A673 (cell line): ENCODE results near the gene TRIM14. TPM values are rescaled to one million over a fixed set of nuclear protein-coding genes. Genes with fewer than 3 reads are reported as not detected.

ENCODE experiments used
- BruUV-seq: library from RNA; stranded (reverse); fragments of 400-500 nt; replicated peaks from 2 replicates; lab custom pipeline; 2021; lab: Mats Ljungman, UMichigan
- CTCF ChIA-PET: fragments of 300-600 bp; sonication (Branson Sonifier 250); formaldehyde crosslinking; loops from one replicate; lab custom pipeline; 2022; ENCODE audit warnings: antibody characterized with exemption; lab: Charles Lee
- POLR2A ChIA-PET: fragments of 300-600 bp; sonication (Branson Sonifier 250); formaldehyde crosslinking; loops from one replicate; lab custom pipeline; 2022; ENCODE audit warnings: antibody characterized with exemption; ENCODE audit not compliant: low non-redundant PET; lab: Charles Lee
- DNase-seq: peaks from one replicate; pipeline ENCODE4 v3.0.0-alpha.2; 2015; ENCODE audit warnings: low spot score
- H3K27ac ChIP-seq: fragments of 200-600 bp; sonication (generic); 2 replicates; pipeline ENCODE4 v1.5.1; 2016; ENCODE audit warnings: mixed run types, low read depth, mild to moderate bottlenecking, mixed read lengths, antibody characterized with exemption, low read length; ENCODE audit not compliant: poor library complexity, severe bottlenecking
- H3K27me3 ChIP-seq: fragments of 200-600 bp; sonication (generic); replicated peaks from 2 replicates; pipeline ENCODE4 v1.6.1; 2017; ENCODE audit warnings: mixed run types, low read depth, mild to moderate bottlenecking, mixed read lengths, antibody characterized with exemption, low read length; ENCODE audit not compliant: insufficient read depth, poor library complexity
- H3K36me3 ChIP-seq: fragments of 200-600 bp; sonication (generic); 2 replicates; pipeline ENCODE4 v1.6.1; 2016; ENCODE audit warnings: mixed run types, mild to moderate bottlenecking, mixed read lengths, antibody characterized with exemption, low read length; ENCODE audit not compliant: insufficient read depth, poor library complexity, severe bottlenecking
- H3K4me1 ChIP-seq: fragments of 200-600 bp; sonication (generic); 2 replicates; pipeline ENCODE4 v1.6.1; 2017; ENCODE audit warnings: mixed run types, mild to moderate bottlenecking, mixed read lengths, antibody characterized with exemption, low read length; ENCODE audit not compliant: insufficient read depth, poor library complexity, severe bottlenecking
- H3K4me3 ChIP-seq: fragments of 200-600 bp; sonication (generic); 2 replicates; pipeline ENCODE4 v1.5.1; 2016; ENCODE audit warnings: low read depth, mixed run types, mild to moderate bottlenecking, mixed read lengths, low read length; ENCODE audit not compliant: poor library complexity, severe bottlenecking
- H3K9me3 ChIP-seq: fragments of 200-600 bp; sonication (generic); 2 replicates; pipeline ENCODE4 v1.6.1; 2016; ENCODE audit warnings: mixed run types, low read depth, mild to moderate bottlenecking, mixed read lengths, antibody characterized with exemption, low read length; ENCODE audit not compliant: poor library complexity, severe bottlenecking
- CTCF ChIP-seq: fragments of 300-800, 200-600 bp; sonication (generic); conservative IDR thresholded peaks from 2 replicates; pipeline ENCODE4 v1.5.1; 2017; ENCODE audit warnings: low read depth, mild to moderate bottlenecking, antibody characterized with exemption, low read length, moderate library complexity, mixed read lengths
- EZH2 ChIP-seq: fragments of 200-600 bp; sonication (generic); IDR thresholded peaks from 2 replicates; pipeline ENCODE4 v1.6.1; 2017; ENCODE audit warnings: borderline replicate concordance, low read depth, mild to moderate bottlenecking, mixed read lengths, antibody characterized with exemption, low read length; ENCODE audit not compliant: poor library complexity, severe bottlenecking
- intact Hi-C: fragments of 100-400 bp; cut with micrococcal nuclease; formaldehyde crosslinking; loops from one replicate; pipeline ENCODE4 v1.10.0; 2022; ENCODE audit not compliant: unreplicated experiment
- total RNA-seq: library from RNA; stranded (reverse); gene quantifications from 2 replicates; pipeline ENCODE4 v1.2.3, GENCODE V29; 2021

Gene TRIM14
- total RNA-seq, 1 experiment from 2014 or later = 3.8 TPM

GRCh38 chr9:98099898-98100297 lies 19.1 kb downstream of the TRIM14 start:
- Histone ChIP-seq H3K27me3 (no peaks in the 10 kb centered on the region), H3K4me3 (no peak overlapping the region), H3K27ac (no peak overlapping the region), H3K9me3 (no peaks in the 10 kb centered on the region), H3K4me1 (no peaks in the 10 kb centered on the region), H3K36me3 (no peaks in the 10 kb centered on the region)
- DNase-seq = no peak
- TF ChIP-seq CTCF = no peak
- no peak for TF ChIP-seq EZH2
- no TSS peak for BruUV-seq
- ChIA-PET CTCF (no interaction called here), POLR2A (no interaction called here)
- intact Hi-C loops = no loop called here

- ChIA-PET POLR2A (no interaction called here), CTCF (no interaction called here)
- H3K9me3 ChIP-seq = no peaks in the 10 kb centered on the region
- H3K27me3 ChIP-seq = no peaks in the 10 kb centered on the region
- H3K4me1 ChIP-seq = no peaks in the 10 kb centered on the region
- no peak overlapping the region for H3K4me3 ChIP-seq
- TF ChIP-seq CTCF (no peak), EZH2 (no peak)
- intact Hi-C loops = no loop called here
- DNase-seq = no peak
- no peaks in the 10 kb centered on the region for H3K36me3 ChIP-seq
- no TSS peak for BruUV-seq
- H3K27ac ChIP-seq = no peak overlapping the region
Observed at GRCh38 chr9:98099346-98099745, 19.7 kb downstream of the TRIM14 start.

- Histone ChIP-seq H3K4me3 (no peak overlapping the region), H3K27ac (no peak overlapping the region), H3K36me3 (no peaks in the 10 kb centered on the region), H3K4me1 (no peaks in the 10 kb centered on the region), H3K27me3 (no peaks in the 10 kb centered on the region), H3K9me3 (no peaks in the 10 kb centered on the region)
- TF ChIP-seq CTCF (no peak), EZH2 (no peak)
- CTCF ChIA-PET = no interaction called here
- intact Hi-C loops = no loop called here
- POLR2A ChIA-PET = no interaction called here
- BruUV-seq = no TSS peak
- DNase-seq = no peak
Observed at GRCh38 chr9:98097836-98098235, 21.2 kb downstream of the TRIM14 start.
